Measurements from ENCODE around the gene NRIP1.

GRCh38 chr21:14989359-14989758 is 75.4 kb downstream of the NRIP1 start:
- TF ChIP-seq CTCF (IDR thresholded peaks at IDR 0.05; ENCODE audit: poor library complexity, severe bottlenecking) (no peak), POLR2AphosphoS5 (IDR thresholded peaks at IDR 0.05) (no peak), EZH2 (IDR thresholded peaks at IDR 0.05; ENCODE audit: borderline replicate concordance, insufficient read depth, low read length, poor library complexity, severe bottlenecking) (no peak), REST (IDR thresholded peaks at IDR 0.05; ENCODE audit: borderline replicate concordance) (no peak), RAD21 (conservative IDR thresholded peaks at IDR 0.05) (no peak), TAF1 (IDR thresholded peaks at IDR 0.05; ENCODE audit: low read depth) (no peak), MXI1 (conservative IDR thresholded peaks at IDR 0.05; ENCODE audit: poor library complexity, severe bottlenecking) (no peak)

Measured in neural cell (in vitro differentiated cells).